Large intestine (tissue), 3 donors: Measurements from ENCODE around the gene RARG. TPM values are rescaled to one million over a fixed set of nuclear protein-coding genes. Genes with fewer than 3 reads are reported as not detected.

Experiments
- DNase-seq, 2 donors: peaks; one replicate each; pipeline versions ENCODE4 v3.0.0 to v3.0.0-alpha.2; 2013
- H3K27ac ChIP-seq: one replicate; pipeline ENCODE4 v1.5.1; 2013; ENCODE audit warnings: low read length
- H3K27me3 ChIP-seq: 2 replicates; pipeline ENCODE4 v1.6.1; 2013; ENCODE audit warnings: low read length; ENCODE audit not compliant: control insufficient read depth, insufficient read depth
- H3K36me3 ChIP-seq: 2 replicates; pipeline ENCODE4 v1.6.1; 2013; ENCODE audit warnings: low read length; ENCODE audit not compliant: control insufficient read depth, insufficient read depth
- H3K4me1 ChIP-seq: one replicate; pipeline ENCODE4 v1.6.1; 2013; ENCODE audit warnings: low read length; ENCODE audit not compliant: control insufficient read depth, insufficient read depth
- H3K4me3 ChIP-seq: one replicate; pipeline ENCODE4 v1.5.1; 2013; ENCODE audit warnings: low read length
- H3K9me3 ChIP-seq: one replicate; pipeline ENCODE4 v1.6.1; 2013; ENCODE audit warnings: mild to moderate bottlenecking, low read depth, low read length, moderate library complexity; ENCODE audit not compliant: control insufficient read depth
- WGBS: methylation state at CpG from one replicate; pipeline ENCODE4 v1.1.5; 2013; ENCODE audit warnings: low lambda C conversion rate; ENCODE audit not compliant: insufficient coverage; 5-methylcytosine and 5-hydroxymethylcytosine counted together
- polyA plus RNA-seq: library from polyadenylated mRNA; unstranded; fragments of 120-200 nt; gene quantifications from one replicate; pipeline ENCODE4 v1.2.1, GENCODE V29; 2013

RARG gene
- polyA plus RNA-seq, 1 donor: 11.6 TPM

GRCh38 chr12:53218551-53219291 is 13.3 kb downstream of the RARG start:
- peaks cover 52% of the 10 kb centered on the region for H3K4me1 ChIP-seq
- WGBS: no CpG with 5 or more reads among the region's 30 CpGs
- no peak for DNase-seq
- H3K36me3 ChIP-seq: peaks cover 13% of the 10 kb centered on the region
- peak overlapping the region; percentile 97 for H3K27ac ChIP-seq
- H3K27me3 ChIP-seq: no peaks in the 10 kb centered on the region
- peak overlapping the region; percentile 50 for H3K4me3 ChIP-seq
- H3K9me3 ChIP-seq: peaks cover 2% of the 10 kb centered on the region

GRCh38 chr12:53217931-53218307 is 14.1 kb downstream of the RARG start:
- Histone ChIP-seq H3K4me1 (peaks cover 45% of the 10 kb centered on the region), H3K27ac (no peak overlapping the region), H3K36me3 (peaks cover 18% of the 10 kb centered on the region), H3K4me3 (no peak overlapping the region), H3K9me3 (peaks cover 2% of the 10 kb centered on the region), H3K27me3 (no peaks in the 10 kb centered on the region)
- WGBS: no CpG with 5 or more reads among the region's 3 CpGs
- no peak for DNase-seq

GRCh38 chr12:53217051-53217930 is 14.7 kb downstream of the RARG start:
- Histone ChIP-seq H3K4me1 (peaks cover 38% of the 10 kb centered on the region), H3K27ac (no peak overlapping the region), H3K36me3 (peaks cover 23% of the 10 kb centered on the region), H3K27me3 (no peaks in the 10 kb centered on the region), H3K4me3 (no peak overlapping the region), H3K9me3 (peaks cover 2% of the 10 kb centered on the region)
- DNase-seq: peak in 1 of 2 donors; percentile 51
- WGBS: 100% methylated on average over 1 of the region's 19 CpGs

- Histone ChIP-seq H3K9me3 (no peaks in the 10 kb centered on the region), H3K27ac (no peak overlapping the region), H3K27me3 (no peaks in the 10 kb centered on the region), H3K4me1 (peaks cover 34% of the 10 kb centered on the region), H3K36me3 (peaks cover 35% of the 10 kb centered on the region), H3K4me3 (no peak overlapping the region)
- no CpG with 5 or more reads among the region's 8 CpGs for WGBS
- no peak for DNase-seq
Measured at GRCh38 chr12:53215497-53215896, 16.5 kb downstream of the RARG start.

GRCh38 chr12:53214687-53215455 is 17.1 kb downstream of the RARG start:
- no CpG with 5 or more reads among the region's 12 CpGs for WGBS
- Histone ChIP-seq H3K36me3 (peaks cover 35% of the 10 kb centered on the region), H3K9me3 (no peaks in the 10 kb centered on the region), H3K27me3 (no peaks in the 10 kb centered on the region), H3K27ac (no peak overlapping the region), H3K4me3 (no peak overlapping the region), H3K4me1 (peaks cover 34% of the 10 kb centered on the region)
- no peak for DNase-seq

- WGBS: no CpG with 5 or more reads among the region's 5 CpGs
- H3K27ac ChIP-seq: no peak overlapping the region
Measured at GRCh38 chr12:53214221-53214620, 17.8 kb downstream of the RARG start.

GRCh38 chr12:53213348-53213747 is 18.7 kb downstream of the RARG start:
- DNase-seq: peak; percentile 63 to 67
- no peak overlapping the region for H3K27ac ChIP-seq
- H3K4me1 ChIP-seq: peaks cover 26% of the 10 kb centered on the region

More at GRCh38 chr12:53214221-53214620, 17.8 kb downstream of the RARG start:
- no peaks in the 10 kb centered on the region for H3K27me3 ChIP-seq
- no peaks in the 10 kb centered on the region for H3K9me3 ChIP-seq
- no peak for DNase-seq
- H3K4me3 ChIP-seq: no peak overlapping the region
- H3K4me1 ChIP-seq: peaks cover 28% of the 10 kb centered on the region
- H3K36me3 ChIP-seq: peaks cover 35% of the 10 kb centered on the region

GRCh38 chr12:53212931-53213330 is 19.1 kb downstream of the RARG start:
- Histone ChIP-seq H3K9me3 (no peaks in the 10 kb centered on the region), H3K36me3 (peaks cover 35% of the 10 kb centered on the region), H3K4me3 (no peak overlapping the region), H3K27me3 (no peaks in the 10 kb centered on the region), H3K4me1 (peaks cover 22% of the 10 kb centered on the region), H3K27ac (no peak overlapping the region)
- WGBS: no CpG with 5 or more reads among the region's 12 CpGs
- DNase-seq: no peak

More at GRCh38 chr12:53213348-53213747, 18.7 kb downstream of the RARG start:
- Histone ChIP-seq H3K9me3 (no peaks in the 10 kb centered on the region), H3K36me3 (peaks cover 35% of the 10 kb centered on the region), H3K4me3 (no peak overlapping the region), H3K27me3 (no peaks in the 10 kb centered on the region)
- no CpG with 5 or more reads among the region's 14 CpGs for whole genome bisulfite sequencing

- Histone ChIP-seq H3K27ac (no peak overlapping the region), H3K4me1 (peaks cover 11% of the 10 kb centered on the region), H3K4me3 (no peak overlapping the region), H3K36me3 (peaks cover 35% of the 10 kb centered on the region), H3K9me3 (no peaks in the 10 kb centered on the region), H3K27me3 (no peaks in the 10 kb centered on the region)
- WGBS: no CpG with 5 or more reads among the region's 13 CpGs
- DNase-seq: no peak
Measured at GRCh38 chr12:53211476-53212381, 20.3 kb downstream of the RARG start.
